Measurements from ENCODE around the gene LRRC14B. TPM values are rescaled to one million over a fixed set of nuclear protein-coding genes. Genes with fewer than 3 reads are reported as not detected.
"Not testable (repeated sequence)": the region's sequence is repeated elsewhere in the genome, so short reads cannot be mapped to it uniquely, and the experiment has no call there.

LRRC14B gene
- polyA plus RNA-seq, 1 donor = 0.13 TPM

DNA sequence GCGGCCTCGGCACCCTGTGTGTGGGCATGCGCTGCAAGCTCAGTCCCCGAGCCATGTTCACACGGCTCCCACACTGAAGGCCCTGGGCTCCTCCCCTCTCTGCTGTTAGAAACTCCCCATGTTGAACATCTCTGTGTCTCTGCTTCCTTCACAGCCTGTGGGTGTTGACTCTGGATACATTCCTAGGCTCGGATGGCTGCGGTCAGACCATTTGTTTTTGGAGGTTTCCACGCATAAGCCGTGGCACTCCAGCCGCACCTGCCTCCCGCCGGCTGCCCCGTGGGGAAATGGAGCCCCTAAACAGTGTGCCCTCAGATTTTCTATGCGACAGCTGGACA is 31.2 kb upstream of the LRRC14B start:
- no peak overlapping the region for H3K4me3 ChIP-seq (ENCODE audit: low read length)
- no peak overlapping the region for H3K27ac ChIP-seq (ENCODE audit: low read length)
- no peaks in the 10 kb centered on the region for H3K9me3 ChIP-seq (ENCODE audit: control insufficient read depth, low read depth, low read length)
- no peak for DNase-seq
- no CpG with 5 or more reads among the region's 14 CpGs for WGBS (ENCODE audit: insufficient coverage, low lambda C conversion rate)
- H3K27me3 ChIP-seq (ENCODE audit: control insufficient read depth, insufficient read depth, low read length) = no peaks in the 10 kb centered on the region
- H3K4me1 ChIP-seq (ENCODE audit: control insufficient read depth, insufficient read depth, low read length) = no peaks in the 10 kb centered on the region
- peaks cover 2% of the 10 kb centered on the region for H3K36me3 ChIP-seq (ENCODE audit: control insufficient read depth, insufficient read depth, low read length)

DNA sequence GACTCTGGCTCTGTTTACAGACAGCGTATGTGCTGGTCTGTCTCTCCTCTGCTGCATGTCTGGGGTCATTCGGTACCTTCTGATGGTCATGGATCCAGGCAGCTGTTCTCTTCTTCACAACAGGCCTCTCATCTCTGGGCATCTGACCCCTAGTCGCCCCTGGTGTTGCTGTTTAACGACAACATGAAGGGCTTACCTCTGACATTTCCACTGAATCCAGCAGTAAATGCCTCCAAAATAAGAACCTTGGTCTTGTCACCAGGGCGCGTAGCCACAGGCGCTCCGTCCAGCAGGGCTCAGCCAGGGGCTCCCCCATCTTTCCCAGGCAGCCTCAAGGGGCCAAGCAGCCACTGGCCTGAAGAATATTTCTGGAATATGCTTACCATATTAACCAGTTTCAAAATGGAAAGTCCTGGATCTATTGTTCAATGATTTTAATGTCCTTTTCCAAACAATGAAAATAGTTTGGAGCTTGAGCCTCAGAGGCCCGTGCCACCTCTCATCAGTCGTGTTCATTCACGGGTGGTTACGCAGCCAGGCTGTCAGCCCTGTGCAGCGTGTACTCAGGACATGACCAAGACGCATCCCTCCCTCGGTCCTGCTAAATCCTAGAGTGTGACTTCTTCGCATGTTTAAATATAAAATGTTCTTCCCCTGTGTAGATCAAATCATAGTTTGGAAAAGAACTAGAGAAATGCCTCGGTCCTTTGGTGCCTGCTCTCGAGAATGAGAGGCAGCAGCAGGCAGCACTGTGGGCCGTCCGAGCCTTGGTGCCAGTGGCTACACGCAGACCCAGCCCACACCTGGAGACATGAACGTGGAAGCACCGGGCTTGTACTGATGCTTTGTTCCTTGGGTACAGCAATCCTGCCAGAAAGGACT is 30.1 kb upstream of the LRRC14B start:
- 100% methylated on average over 1 of the region's 23 CpGs for WGBS (ENCODE audit: insufficient coverage, low lambda C conversion rate)
- no peak for DNase-seq
- Histone ChIP-seq H3K27me3 (ENCODE audit: control insufficient read depth, insufficient read depth, low read length) (no peaks in the 10 kb centered on the region), H3K4me1 (ENCODE audit: control insufficient read depth, insufficient read depth, low read length) (no peaks in the 10 kb centered on the region), H3K27ac (ENCODE audit: low read length) (no peak overlapping the region), H3K9me3 (ENCODE audit: control insufficient read depth, low read depth, low read length) (no peaks in the 10 kb centered on the region), H3K36me3 (ENCODE audit: control insufficient read depth, insufficient read depth, low read length) (no peaks in the 10 kb centered on the region), H3K4me3 (ENCODE audit: low read length) (no peak overlapping the region)

GRCh38 chr5:161803-162110 is 29.5 kb upstream of the LRRC14B start:
- no peak for DNase-seq
- no CpG with 5 or more reads among the region's 17 CpGs for WGBS (ENCODE audit: insufficient coverage, low lambda C conversion rate)

GRCh38 chr5:162190-162564 is 29.1 kb upstream of the LRRC14B start:
- WGBS (ENCODE audit: insufficient coverage, low lambda C conversion rate) = no CpG with 5 or more reads among the region's 19 CpGs
- Histone ChIP-seq H3K9me3 (ENCODE audit: control insufficient read depth, low read depth, low read length) (no peaks in the 10 kb centered on the region), H3K27ac (ENCODE audit: low read length) (no peak overlapping the region), H3K27me3 (ENCODE audit: control insufficient read depth, insufficient read depth, low read length) (no peaks in the 10 kb centered on the region), H3K4me1 (ENCODE audit: control insufficient read depth, insufficient read depth, low read length) (no peaks in the 10 kb centered on the region), H3K4me3 (ENCODE audit: low read length) (no peak overlapping the region), H3K36me3 (ENCODE audit: control insufficient read depth, insufficient read depth, low read length) (no peaks in the 10 kb centered on the region)
- DNase-seq = no peak

More at GRCh38 chr5:161803-162110, 29.5 kb upstream of the LRRC14B start:
- H3K36me3 ChIP-seq (ENCODE audit: control insufficient read depth, insufficient read depth, low read length) = no peaks in the 10 kb centered on the region
- H3K4me1 ChIP-seq (ENCODE audit: control insufficient read depth, insufficient read depth, low read length) = no peaks in the 10 kb centered on the region
- no peaks in the 10 kb centered on the region for H3K9me3 ChIP-seq (ENCODE audit: control insufficient read depth, low read depth, low read length)
- no peak overlapping the region for H3K27ac ChIP-seq (ENCODE audit: low read length)
- no peaks in the 10 kb centered on the region for H3K27me3 ChIP-seq (ENCODE audit: control insufficient read depth, insufficient read depth, low read length)
- H3K4me3 ChIP-seq (ENCODE audit: low read length) = no peak overlapping the region

DNA sequence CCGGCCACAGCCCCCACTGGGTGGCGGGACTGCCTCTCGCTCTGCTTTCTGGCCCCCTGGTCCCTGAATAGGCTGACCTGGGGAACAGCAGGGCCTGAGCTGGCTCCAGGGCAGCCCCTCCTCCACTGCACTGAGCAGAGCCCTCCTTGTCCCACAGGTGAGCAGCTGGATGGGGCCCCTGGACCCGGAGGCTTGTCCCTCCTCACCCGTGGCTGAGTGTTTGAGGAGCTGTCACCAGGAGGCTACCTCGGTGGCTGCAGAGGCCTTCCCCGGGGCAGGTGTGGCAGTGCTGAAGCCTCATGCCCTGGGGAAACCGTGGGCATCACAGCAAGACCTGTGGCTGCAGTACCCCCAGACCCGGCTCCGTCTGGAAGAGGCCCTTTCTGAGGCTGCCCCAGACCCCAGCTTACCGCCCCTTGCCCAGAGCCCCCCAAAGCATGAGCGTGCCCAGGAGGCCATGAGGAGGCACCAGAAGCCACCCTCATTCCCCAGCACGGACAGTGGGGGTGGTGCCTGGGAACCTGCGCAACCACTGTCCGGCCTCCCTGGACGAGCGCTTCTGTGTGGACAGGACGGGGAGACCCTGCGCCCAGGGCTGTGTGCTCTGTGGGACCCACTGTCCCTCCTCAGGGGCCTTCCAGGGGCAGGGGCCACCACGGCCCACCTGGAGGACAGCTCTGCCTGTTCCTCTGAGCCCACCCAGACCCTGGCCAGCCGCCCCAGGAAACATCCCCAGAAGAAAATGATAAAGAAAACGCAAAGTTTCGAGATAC is 28.5 kb upstream of the LRRC14B start:
- H3K27me3 ChIP-seq (ENCODE audit: control insufficient read depth, insufficient read depth, low read length) = no peaks in the 10 kb centered on the region
- no CpG with 5 or more reads among the region's 23 CpGs for WGBS (ENCODE audit: insufficient coverage, low lambda C conversion rate)

GRCh38 chr5:163338-163620 is 28.0 kb upstream of the LRRC14B start:
- no peaks in the 10 kb centered on the region for H3K36me3 ChIP-seq (ENCODE audit: control insufficient read depth, insufficient read depth, low read length)
- no peak for DNase-seq
- WGBS (ENCODE audit: insufficient coverage, low lambda C conversion rate) = no CpG with 5 or more reads among the region's 7 CpGs

More for the DNA sequence above, 28.5 kb upstream of the LRRC14B start:
- no peak overlapping the region for H3K27ac ChIP-seq (ENCODE audit: low read length)
- H3K4me3 ChIP-seq (ENCODE audit: low read length) = no peak overlapping the region
- no peak for DNase-seq
- H3K36me3 ChIP-seq (ENCODE audit: control insufficient read depth, insufficient read depth, low read length) = no peaks in the 10 kb centered on the region
- H3K4me1 ChIP-seq (ENCODE audit: control insufficient read depth, insufficient read depth, low read length) = no peaks in the 10 kb centered on the region
- H3K9me3 ChIP-seq (ENCODE audit: control insufficient read depth, low read depth, low read length) = no peaks in the 10 kb centered on the region

GRCh38 chr5:163841-164240 is 27.5 kb upstream of the LRRC14B start:
- no peaks in the 10 kb centered on the region for H3K4me1 ChIP-seq (ENCODE audit: control insufficient read depth, insufficient read depth, low read length)
- H3K27me3 ChIP-seq (ENCODE audit: control insufficient read depth, insufficient read depth, low read length) = no peaks in the 10 kb centered on the region
- H3K27ac ChIP-seq (ENCODE audit: low read length) = no peak overlapping the region
- no peak for DNase-seq
- 100% methylated on average over 1 of the region's 13 CpGs for WGBS (ENCODE audit: insufficient coverage, low lambda C conversion rate)
- no peak overlapping the region for H3K4me3 ChIP-seq (ENCODE audit: low read length)
- H3K36me3 ChIP-seq (ENCODE audit: control insufficient read depth, insufficient read depth, low read length) = no peaks in the 10 kb centered on the region
- no peaks in the 10 kb centered on the region for H3K9me3 ChIP-seq (ENCODE audit: control insufficient read depth, low read depth, low read length)

More at GRCh38 chr5:163338-163620, 28.0 kb upstream of the LRRC14B start:
- Histone ChIP-seq H3K4me1 (ENCODE audit: control insufficient read depth, insufficient read depth, low read length) (no peaks in the 10 kb centered on the region), H3K27me3 (ENCODE audit: control insufficient read depth, insufficient read depth, low read length) (no peaks in the 10 kb centered on the region), H3K4me3 (ENCODE audit: low read length) (no peak overlapping the region), H3K9me3 (ENCODE audit: control insufficient read depth, low read depth, low read length) (no peaks in the 10 kb centered on the region), H3K27ac (ENCODE audit: low read length) (no peak overlapping the region)

GRCh38 chr5:164244-164643 is 27.1 kb upstream of the LRRC14B start:
- no CpG with 5 or more reads among the region's 14 CpGs for WGBS (ENCODE audit: insufficient coverage, low lambda C conversion rate)
- Histone ChIP-seq H3K4me3 (ENCODE audit: low read length) (no peak overlapping the region), H3K27ac (ENCODE audit: low read length) (no peak overlapping the region), H3K36me3 (ENCODE audit: control insufficient read depth, insufficient read depth, low read length) (no peaks in the 10 kb centered on the region), H3K9me3 (ENCODE audit: control insufficient read depth, low read depth, low read length) (no peaks in the 10 kb centered on the region), H3K27me3 (ENCODE audit: control insufficient read depth, insufficient read depth, low read length) (no peaks in the 10 kb centered on the region), H3K4me1 (ENCODE audit: control insufficient read depth, insufficient read depth, low read length) (no peaks in the 10 kb centered on the region)
- no peak for DNase-seq

DNA sequence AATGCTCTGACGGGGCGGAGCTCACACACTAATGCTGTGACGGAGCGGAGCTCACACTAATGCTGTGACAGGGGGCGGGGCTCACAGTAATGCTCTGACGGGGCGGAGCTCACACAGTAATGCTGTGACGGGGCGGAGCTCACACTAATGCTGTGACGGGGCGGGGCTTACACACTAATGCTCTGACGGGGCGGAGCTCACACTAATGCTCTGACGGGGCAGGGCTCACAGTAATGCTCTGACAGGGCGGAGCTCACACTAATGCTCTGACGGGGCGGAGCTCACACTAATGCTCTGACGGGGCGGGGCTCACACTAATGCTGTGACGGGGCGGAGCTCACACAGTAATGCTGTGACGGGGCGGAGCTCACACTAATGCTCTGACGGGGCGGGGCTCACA is 26.5 kb upstream of the LRRC14B start:
- H3K9me3 ChIP-seq (ENCODE audit: control insufficient read depth, low read depth, low read length); H3K4me3 ChIP-seq (ENCODE audit: low read length); H3K4me1 ChIP-seq (ENCODE audit: control insufficient read depth, insufficient read depth, low read length); H3K27ac ChIP-seq (ENCODE audit: low read length); H3K36me3 ChIP-seq (ENCODE audit: control insufficient read depth, insufficient read depth, low read length); DNase-seq; H3K27me3 ChIP-seq (ENCODE audit: control insufficient read depth, insufficient read depth, low read length): not testable (repeated sequence)
- WGBS (ENCODE audit: insufficient coverage, low lambda C conversion rate) = no CpG with 5 or more reads among the region's 25 CpGs

- no peaks in the 10 kb centered on the region for H3K27me3 ChIP-seq (ENCODE audit: control insufficient read depth, insufficient read depth, low read length)
- H3K4me1 ChIP-seq (ENCODE audit: control insufficient read depth, insufficient read depth, low read length) = no peaks in the 10 kb centered on the region
- no peaks in the 10 kb centered on the region for H3K36me3 ChIP-seq (ENCODE audit: control insufficient read depth, insufficient read depth, low read length)
- H3K9me3 ChIP-seq (ENCODE audit: control insufficient read depth, low read depth, low read length) = no peaks in the 10 kb centered on the region
- no CpG with 5 or more reads among the region's 27 CpGs for WGBS (ENCODE audit: insufficient coverage, low lambda C conversion rate)
- H3K4me3 ChIP-seq (ENCODE audit: low read length) = no peak overlapping the region
- DNase-seq = no peak
- no peak overlapping the region for H3K27ac ChIP-seq (ENCODE audit: low read length)
These were observed 24.6 kb upstream of the LRRC14B start for GRCh38 chr5:166441-167372.
